ENCODE measurements around the gene APOD.

DNA sequence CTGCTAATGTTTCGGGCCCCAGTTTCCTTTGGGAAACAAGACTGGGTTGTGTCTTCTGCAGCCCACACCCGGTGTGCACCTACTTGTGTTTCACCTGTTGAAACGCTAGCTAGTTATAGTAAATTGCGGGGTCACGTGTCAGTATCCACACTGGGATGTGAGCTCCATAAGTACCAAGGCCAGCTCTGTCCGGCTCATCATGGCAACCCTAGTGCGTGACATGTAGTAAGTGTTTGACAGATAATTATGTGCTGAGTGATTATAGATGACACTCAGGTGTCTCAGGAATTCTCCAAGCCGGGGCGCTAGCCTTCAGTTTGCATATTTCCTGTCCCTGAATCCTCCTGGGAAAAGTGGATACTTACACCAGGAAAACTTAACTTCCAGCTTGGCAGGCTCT lies 12.8 kb downstream of the APOD start:
- TF ChIP-seq GATA3 (IDR thresholded peaks at IDR 0.05; ENCODE audit: low read depth, low read length): no peak
- no peak for TF ChIP-seq GATA2 (IDR thresholded peaks at IDR 0.05; ENCODE audit: low read depth, low read length)

Measured in SH-SY5Y (cell line).